ENCODE data around the gene METTL21A. TPM values are rescaled to one million over a fixed set of nuclear protein-coding genes. Genes with fewer than 3 reads are reported as not detected.

Gene METTL21A
- total RNA-seq, 4 donors from 2014 or later = 10.1 to 31.6 (median 22.5) TPM

DNA sequence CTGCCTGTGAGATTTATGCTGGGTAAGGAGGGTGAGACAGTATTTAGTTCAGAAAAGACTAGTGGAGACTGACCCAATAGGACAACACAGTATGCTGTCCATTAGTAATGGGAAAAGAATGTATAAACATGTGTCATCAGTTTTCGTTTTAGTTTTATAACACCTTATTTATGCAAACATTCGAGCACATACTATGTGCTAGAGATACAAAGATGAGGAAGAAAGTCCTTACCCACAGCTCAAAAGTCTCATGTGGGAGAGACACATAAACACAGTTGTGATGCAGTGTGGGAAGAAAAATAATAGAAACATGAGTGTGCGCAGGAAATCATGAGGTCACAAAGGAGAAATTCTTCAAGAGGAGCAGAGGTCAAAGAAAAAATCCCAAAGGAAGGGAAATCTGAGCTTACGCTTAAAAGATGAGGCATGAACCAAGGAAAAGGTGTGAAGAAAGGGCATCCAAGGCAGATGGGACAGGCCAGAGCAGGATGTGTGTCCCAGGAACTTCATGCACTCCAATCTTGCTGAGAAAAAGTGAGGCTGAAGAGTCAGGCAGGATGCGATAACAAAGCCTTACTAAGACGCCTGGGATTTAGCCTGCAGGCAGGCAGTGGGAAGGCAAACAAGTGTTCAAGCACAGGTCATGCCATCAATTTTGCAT lies 8.1 kb downstream of the METTL21A start:
- H3K27ac ChIP-seq (replicated peaks in 1 of 4) = peak overlapping the region; percentile 81 to 87 (median 82)
- 39% methylated on average over 6 of the region's 6 CpGs for WGBS
- no peak for TF ChIP-seq EP300 (IDR thresholded peaks at IDR 0.05)
- TF ChIP-seq POLR2AphosphoS5 (IDR thresholded peaks at IDR 0.05) = peak in 1 of 2 donors; percentile 63
- no peak for DNase-seq (ENCODE audit: extremely low spot score)
- H3K4me1 ChIP-seq = peaks cover 8 to 29% (median 23%) of the 10 kb centered on the region in 4 donors
- peaks cover 0 to 36% (median 16%) of the 10 kb centered on the region in 4 donors for H3K36me3 ChIP-seq
- peak overlapping the region in 2 of 4 donors; percentile 22 to 34 for H3K4me3 ChIP-seq
- H3K9me3 ChIP-seq = no peaks in the 10 kb centered on the region
- intact Hi-C loops (cut with DNase I) = no loop called here
- H3K27me3 ChIP-seq = no peaks in the 10 kb centered on the region

DNA sequence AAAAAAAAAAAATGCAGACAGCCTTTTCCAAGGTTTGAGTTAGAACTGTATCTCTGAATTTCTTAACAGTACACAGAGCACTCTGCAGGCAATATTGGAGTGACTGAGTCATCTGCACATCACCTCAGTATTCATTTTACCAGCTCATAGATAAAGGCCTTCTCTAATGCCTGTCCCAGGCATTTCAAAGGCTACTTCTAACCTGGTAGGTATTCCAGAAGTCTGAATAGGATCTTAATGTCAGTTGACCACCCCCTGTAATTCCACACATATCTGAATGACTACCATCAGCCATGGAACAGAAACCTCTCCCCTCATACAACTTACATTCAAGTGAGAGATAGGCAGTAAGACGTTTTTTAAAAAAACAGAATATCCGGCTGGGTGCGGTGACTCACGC lies 9.0 kb downstream of the METTL21A start:
- Histone ChIP-seq H3K4me1 (peaks cover 8 to 23% (median 21%) of the 10 kb centered on the region in 4 donors), H3K27me3 (no peaks in the 10 kb centered on the region), H3K9me3 (no peaks in the 10 kb centered on the region), H3K4me3 (no peak overlapping the region), H3K27ac (replicated peaks in 1 of 4) (peak overlapping the region; percentile 81 to 87 (median 82)), H3K36me3 (peaks cover 0 to 29% (median 10%) of the 10 kb centered on the region in 4 donors)
- no peak for DNase-seq (ENCODE audit: extremely low spot score)
- intact Hi-C loops (cut with DNase I) = no loop called here
- 61% methylated on average over 4 of the region's 4 CpGs for WGBS
- no peak for TF ChIP-seq POLR2A (IDR thresholded peaks at IDR 0.05; ENCODE audit: low read depth)
- TF ChIP-seq, protein P1, sequence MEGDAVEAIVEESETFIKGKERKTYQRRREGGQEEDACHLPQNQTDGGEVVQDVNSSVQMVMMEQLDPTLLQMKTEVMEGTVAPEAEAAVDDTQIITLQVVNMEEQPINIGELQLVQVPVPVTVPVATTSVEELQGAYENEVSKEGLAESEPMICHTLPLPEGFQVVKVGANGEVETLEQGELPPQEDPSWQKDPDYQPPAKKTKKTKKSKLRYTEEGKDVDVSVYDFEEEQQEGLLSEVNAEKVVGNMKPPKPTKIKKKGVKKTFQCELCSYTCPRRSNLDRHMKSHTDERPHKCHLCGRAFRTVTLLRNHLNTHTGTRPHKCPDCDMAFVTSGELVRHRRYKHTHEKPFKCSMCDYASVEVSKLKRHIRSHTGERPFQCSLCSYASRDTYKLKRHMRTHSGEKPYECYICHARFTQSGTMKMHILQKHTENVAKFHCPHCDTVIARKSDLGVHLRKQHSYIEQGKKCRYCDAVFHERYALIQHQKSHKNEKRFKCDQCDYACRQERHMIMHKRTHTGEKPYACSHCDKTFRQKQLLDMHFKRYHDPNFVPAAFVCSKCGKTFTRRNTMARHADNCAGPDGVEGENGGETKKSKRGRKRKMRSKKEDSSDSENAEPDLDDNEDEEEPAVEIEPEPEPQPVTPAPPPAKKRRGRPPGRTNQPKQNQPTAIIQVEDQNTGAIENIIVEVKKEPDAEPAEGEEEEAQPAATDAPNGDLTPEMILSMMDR (IDR thresholded peaks at IDR 0.05) = no peak
- TF ChIP-seq EP300 (IDR thresholded peaks at IDR 0.05) = no peak
- TF ChIP-seq POLR2AphosphoS5 (IDR thresholded peaks at IDR 0.05) = no peak

DNA sequence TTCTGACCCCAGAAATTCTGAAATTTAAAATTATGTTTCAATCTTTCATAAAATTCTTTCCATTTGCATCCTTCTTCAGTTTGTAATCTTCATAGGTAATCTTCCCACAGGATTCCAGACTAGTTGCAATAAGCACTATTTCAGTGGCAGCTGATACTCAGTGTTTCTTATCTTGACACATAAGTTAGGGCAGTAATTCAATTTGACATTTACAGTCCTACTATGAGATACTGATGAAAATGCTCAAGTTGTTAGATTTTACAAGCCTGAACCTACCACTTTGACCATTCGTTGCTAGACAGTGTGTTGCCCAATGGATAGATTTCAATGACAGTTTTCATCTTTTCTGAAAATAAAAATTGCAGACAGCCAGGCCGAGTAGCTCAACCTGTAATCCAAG lies 10.4 kb downstream of the METTL21A start:
- Histone ChIP-seq H3K27me3 (no peaks in the 10 kb centered on the region), H3K9me3 (no peaks in the 10 kb centered on the region), H3K36me3 (peaks cover 0 to 20% (median 3%) of the 10 kb centered on the region in 4 donors), H3K4me1 (peaks cover 8 to 23% (median 21%) of the 10 kb centered on the region in 4 donors), H3K4me3 (no peak overlapping the region), H3K27ac (replicated peaks in 1 of 4) (no peak overlapping the region)
- intact Hi-C loops (cut with DNase I) = no loop called here
- no peak for DNase-seq (ENCODE audit: extremely low spot score)
- WGBS = 97% methylated on average over 2 of the region's 2 CpGs
- TF ChIP-seq, protein P1 (IDR thresholded peaks at IDR 0.05) = no peak
- TF ChIP-seq POLR2A (IDR thresholded peaks at IDR 0.05; ENCODE audit: low read depth) (no peak), EP300 (IDR thresholded peaks at IDR 0.05) (no peak), POLR2AphosphoS5 (IDR thresholded peaks at IDR 0.05) (no peak)

DNA sequence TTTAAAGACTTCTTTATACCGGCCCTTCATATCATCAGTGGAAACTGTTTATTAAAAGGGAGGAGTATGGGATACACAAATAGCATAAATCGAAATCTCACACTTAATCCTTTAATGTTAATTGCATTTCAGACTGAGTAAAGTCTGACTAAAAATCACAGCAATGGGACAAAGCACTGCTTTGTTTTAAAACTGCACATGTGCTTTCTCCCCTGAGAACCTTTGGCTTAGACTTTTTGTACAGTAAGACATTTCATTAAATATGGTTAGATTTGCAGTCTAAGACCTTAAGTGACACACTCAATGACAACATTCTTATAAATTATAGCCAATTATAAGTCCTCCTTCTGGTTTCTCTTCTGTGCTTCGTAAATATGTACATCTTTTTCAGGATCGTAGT lies 12.5 kb downstream of the METTL21A start:
- Histone ChIP-seq H3K9me3 (no peaks in the 10 kb centered on the region), H3K27me3 (no peaks in the 10 kb centered on the region), H3K36me3 (peaks cover 0 to 20% (median 0%) of the 10 kb centered on the region in 4 donors), H3K27ac (replicated peaks in 1 of 4) (no peak overlapping the region), H3K4me1 (peaks cover 8 to 19% (median 18%) of the 10 kb centered on the region in 4 donors), H3K4me3 (no peak overlapping the region)
- TF ChIP-seq POLR2A (IDR thresholded peaks at IDR 0.05; ENCODE audit: low read depth) (no peak), EP300 (IDR thresholded peaks at IDR 0.05) (no peak), POLR2AphosphoS5 (IDR thresholded peaks at IDR 0.05) (no peak)
- TF ChIP-seq, protein P1 (IDR thresholded peaks at IDR 0.05) = no peak
- no peak for DNase-seq (ENCODE audit: extremely low spot score)
- 73% methylated on average over 4 of the region's 4 CpGs for WGBS
- intact Hi-C loops (cut with DNase I) = no loop called here

DNA sequence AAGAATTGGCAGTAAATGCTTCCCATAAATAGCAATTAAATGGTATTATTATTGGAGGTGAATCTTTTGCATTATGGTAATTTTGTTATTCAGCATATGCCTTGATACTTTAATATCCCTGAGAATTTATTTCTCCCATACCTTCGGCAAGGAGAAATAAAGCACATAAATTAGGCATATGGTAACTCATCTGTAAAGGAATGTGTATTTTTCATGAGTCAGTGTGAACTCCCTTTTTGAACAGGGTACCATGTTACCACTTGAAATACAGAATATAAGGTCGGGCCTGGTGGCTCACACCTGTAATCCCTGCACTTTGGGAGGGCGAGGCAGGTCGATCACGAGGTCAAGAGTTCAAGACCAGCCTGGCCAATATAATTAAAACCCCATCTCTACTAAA lies 18.4 kb downstream of the METTL21A start:
- DNase-seq (ENCODE audit: extremely low spot score) = no peak
- H3K9me3 ChIP-seq = no peaks in the 10 kb centered on the region
- no peaks in the 10 kb centered on the region for H3K36me3 ChIP-seq
- no peaks in the 10 kb centered on the region for H3K27me3 ChIP-seq
- no peak overlapping the region for H3K4me3 ChIP-seq
- no peaks in the 10 kb centered on the region for H3K4me1 ChIP-seq
- intact Hi-C loops (cut with DNase I) = no loop called here
- WGBS = over 99% methylated on average over 5 of the region's 5 CpGs
- H3K27ac ChIP-seq (replicated peaks in 1 of 4) = no peak overlapping the region
- TF ChIP-seq, protein P1 (IDR thresholded peaks at IDR 0.05) = no peak
- TF ChIP-seq POLR2A (IDR thresholded peaks at IDR 0.05; ENCODE audit: low read depth) (no peak), POLR2AphosphoS5 (IDR thresholded peaks at IDR 0.05) (no peak), EP300 (IDR thresholded peaks at IDR 0.05) (no peak)
